NB4 (cell line): ENCODE data around the gene RAMAC.

Experiments
- DNase-seq: peaks from one replicate; pipeline ENCODE4 v3.0.0; 2010; ENCODE audit warnings: low read depth
- H3K4me3 ChIP-seq: one replicate; pipeline ENCODE4 v1.5.1; 2011; ENCODE audit warnings: mild to moderate bottlenecking, low read depth, low read length, moderate library complexity
- MYC ChIP-seq: IDR thresholded peaks from 2 replicates; pipeline ENCODE4 v1.6.1; 2011; ENCODE audit warnings: low read depth, low read length
- POLR2A ChIP-seq: IDR thresholded peaks from 2 replicates; pipeline ENCODE4 v1.6.1; 2011; ENCODE audit warnings: mild to moderate bottlenecking; ENCODE audit not compliant: insufficient read length; ENCODE audit errors: extremely low read depth
- TF ChIP-seq, protein P1 (sequence below): IDR thresholded peaks from one replicate; pipeline ENCODE4 v1.5.1; 2012; ENCODE audit warnings: low read depth, low read length
- TF ChIP-seq, protein P2 (sequence below): IDR thresholded peaks from 2 replicates; pipeline ENCODE4 v1.6.1; 2011; ENCODE audit warnings: low read depth, low read length

Gene RAMAC

DNA sequence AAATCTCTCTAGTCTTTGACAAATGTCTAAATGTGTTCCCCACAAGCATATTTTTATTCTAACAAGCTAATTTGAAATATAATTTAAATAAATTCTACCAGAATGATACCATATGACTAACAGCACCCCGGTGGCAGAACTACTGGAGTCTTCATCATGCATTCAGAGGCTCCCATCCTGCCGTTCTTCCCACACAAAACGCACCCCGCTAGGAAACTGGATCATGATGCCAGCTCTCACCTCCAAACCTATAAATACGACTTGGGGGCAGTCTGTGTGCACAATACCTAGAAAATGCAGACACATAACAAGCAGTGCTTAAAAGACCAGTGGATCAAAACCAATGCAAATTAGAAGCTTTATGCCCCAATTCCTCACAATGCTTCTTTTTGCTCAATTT, 42.0 kb upstream of the RAMAC start:
- DNase-seq = no peak
- TF ChIP-seq MYC (no peak), POLR2A (no peak)
- TF ChIP-seq, protein P1, sequence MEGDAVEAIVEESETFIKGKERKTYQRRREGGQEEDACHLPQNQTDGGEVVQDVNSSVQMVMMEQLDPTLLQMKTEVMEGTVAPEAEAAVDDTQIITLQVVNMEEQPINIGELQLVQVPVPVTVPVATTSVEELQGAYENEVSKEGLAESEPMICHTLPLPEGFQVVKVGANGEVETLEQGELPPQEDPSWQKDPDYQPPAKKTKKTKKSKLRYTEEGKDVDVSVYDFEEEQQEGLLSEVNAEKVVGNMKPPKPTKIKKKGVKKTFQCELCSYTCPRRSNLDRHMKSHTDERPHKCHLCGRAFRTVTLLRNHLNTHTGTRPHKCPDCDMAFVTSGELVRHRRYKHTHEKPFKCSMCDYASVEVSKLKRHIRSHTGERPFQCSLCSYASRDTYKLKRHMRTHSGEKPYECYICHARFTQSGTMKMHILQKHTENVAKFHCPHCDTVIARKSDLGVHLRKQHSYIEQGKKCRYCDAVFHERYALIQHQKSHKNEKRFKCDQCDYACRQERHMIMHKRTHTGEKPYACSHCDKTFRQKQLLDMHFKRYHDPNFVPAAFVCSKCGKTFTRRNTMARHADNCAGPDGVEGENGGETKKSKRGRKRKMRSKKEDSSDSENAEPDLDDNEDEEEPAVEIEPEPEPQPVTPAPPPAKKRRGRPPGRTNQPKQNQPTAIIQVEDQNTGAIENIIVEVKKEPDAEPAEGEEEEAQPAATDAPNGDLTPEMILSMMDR = no peak
- TF ChIP-seq, protein P2, sequence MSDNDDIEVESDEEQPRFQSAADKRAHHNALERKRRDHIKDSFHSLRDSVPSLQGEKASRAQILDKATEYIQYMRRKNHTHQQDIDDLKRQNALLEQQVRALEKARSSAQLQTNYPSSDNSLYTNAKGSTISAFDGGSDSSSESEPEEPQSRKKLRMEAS = no peak
- no peak overlapping the region for H3K4me3 ChIP-seq

DNA sequence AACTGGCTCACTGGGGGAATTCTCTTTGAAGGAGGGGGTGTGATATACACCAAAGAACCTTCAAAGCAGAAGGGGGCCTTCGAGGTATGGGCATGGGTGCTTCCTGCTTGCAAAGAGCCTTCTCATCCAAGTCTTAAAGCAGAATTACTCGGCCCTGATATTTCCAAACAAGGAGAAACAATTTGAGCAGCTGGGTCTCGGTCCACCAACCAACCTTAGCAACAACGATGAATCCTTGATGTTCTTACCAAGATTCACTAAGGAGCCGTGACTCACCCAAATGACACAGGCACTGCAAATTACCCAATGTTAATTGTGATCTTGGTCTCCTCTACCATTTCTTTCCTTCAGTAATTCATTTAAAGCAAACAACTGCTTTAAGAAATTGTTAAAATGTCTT, 41.2 kb upstream of the RAMAC start:
- DNase-seq = no peak
- TF ChIP-seq, protein P1 = no peak
- TF ChIP-seq POLR2A (no peak), MYC (no peak)
- TF ChIP-seq, protein P2 = no peak

DNA sequence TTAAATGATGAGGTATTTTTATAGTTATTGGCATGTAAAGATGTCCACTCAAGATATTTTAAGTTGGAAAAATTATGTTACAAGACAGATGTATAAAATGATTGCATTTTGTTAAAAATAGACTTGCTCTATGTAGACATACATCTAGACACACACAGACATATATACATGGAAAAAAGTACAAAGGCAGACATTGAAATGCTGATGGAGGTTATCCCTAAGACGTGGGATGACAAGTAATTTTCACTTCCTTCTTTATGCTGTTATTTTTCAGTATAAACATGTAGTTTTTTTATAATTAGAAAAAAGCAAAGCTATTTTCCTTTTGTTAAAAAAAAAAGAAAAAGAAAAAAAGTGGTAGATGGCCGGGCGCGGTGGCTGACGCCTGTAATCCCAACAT, 40.7 kb upstream of the RAMAC start:
- DNase-seq = no peak
- no peak overlapping the region for H3K4me3 ChIP-seq
- TF ChIP-seq, protein P2 = no peak
- TF ChIP-seq POLR2A = no peak
- TF ChIP-seq, protein P1 = no peak
- no peak for TF ChIP-seq MYC

More for the DNA sequence above, 41.2 kb upstream of the RAMAC start:
- no peak overlapping the region for H3K4me3 ChIP-seq

DNA sequence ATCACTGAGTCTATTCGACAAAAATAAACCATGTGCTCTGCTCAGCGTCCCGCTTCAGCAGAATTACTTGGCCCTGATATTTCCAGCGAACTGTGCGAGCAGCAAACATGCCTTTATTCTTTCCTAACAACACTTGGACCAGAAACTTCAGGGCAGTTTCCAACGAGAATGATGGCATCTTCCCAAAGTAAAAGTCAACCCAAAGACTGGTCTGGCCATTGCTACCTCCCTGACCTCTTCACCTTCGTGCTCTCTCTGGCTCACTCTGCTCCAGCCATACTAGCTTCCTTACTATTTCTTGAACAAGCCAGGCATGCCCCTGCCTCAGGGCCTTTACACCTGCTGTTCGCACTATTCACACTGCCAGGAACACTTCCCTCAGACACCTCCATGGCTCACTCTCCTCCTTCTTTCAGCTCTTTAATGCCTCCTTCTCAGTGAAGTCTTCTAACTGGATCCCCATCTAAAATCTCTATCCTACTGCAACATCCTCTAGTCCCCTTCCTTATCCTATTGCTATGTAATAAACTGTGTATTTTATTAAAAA, 39.8 kb upstream of the RAMAC start:
- no peak overlapping the region for H3K4me3 ChIP-seq
- TF ChIP-seq POLR2A (no peak), MYC (no peak)
- TF ChIP-seq, protein P2 = no peak
- TF ChIP-seq, protein P1 = no peak
- DNase-seq = no peak

DNA sequence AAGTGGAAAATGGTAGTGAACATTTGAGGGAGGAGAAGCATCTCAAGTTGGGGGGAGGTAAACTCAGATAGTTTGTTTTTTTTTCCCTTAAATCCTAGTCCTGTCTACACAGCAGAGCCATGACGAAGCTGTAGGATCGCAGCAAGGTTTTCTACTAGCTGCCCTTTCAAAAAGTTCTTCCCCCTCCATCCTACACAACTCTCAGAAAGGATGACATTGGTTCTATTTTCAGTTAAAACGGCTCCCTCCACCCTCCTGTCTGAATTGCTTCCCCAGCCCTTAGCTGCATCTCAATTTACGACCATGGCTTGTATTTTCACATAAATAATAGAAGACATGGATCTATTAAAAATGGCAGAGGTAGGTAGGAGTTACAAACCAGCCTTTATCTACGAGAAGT, 35.7 kb upstream of the RAMAC start:
- no peak overlapping the region for H3K4me3 ChIP-seq
- no peak for DNase-seq
- TF ChIP-seq, protein P2 = no peak

DNA sequence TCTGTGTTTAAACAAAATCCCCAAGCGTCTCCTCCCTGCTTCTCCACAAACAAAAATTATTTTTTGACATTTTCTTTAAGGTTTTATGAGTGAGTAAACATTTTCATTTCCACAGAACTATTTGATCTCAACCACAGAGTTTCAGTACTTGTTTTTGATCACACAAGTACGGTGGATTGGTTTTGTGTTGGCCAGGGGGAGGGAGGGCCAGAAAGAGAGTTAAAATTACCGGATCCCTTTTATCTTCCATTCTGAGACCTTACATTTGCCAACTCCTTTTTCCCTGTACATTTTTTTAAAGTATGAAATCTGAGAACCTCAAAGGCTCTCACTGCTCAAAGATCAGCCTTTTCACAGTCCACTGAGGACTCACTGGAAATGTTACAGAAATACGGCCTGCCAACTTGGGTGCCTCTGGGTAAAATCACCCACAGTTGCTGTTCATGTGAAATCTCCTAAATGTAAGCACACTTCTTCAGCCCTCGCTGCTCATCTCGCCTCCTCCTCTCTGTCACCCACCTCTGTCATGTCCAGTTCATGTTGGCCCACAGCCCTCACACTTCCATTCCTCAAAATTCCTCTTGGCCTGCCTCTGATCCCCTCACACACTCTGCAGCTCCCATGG, 35.2 kb upstream of the RAMAC start:
- TF ChIP-seq, protein P1 = no peak
- TF ChIP-seq, protein P2 = no peak
- TF ChIP-seq POLR2A = no peak
- TF ChIP-seq MYC = no peak
- no peak for DNase-seq
- H3K4me3 ChIP-seq = no peak overlapping the region
